ENCODE data around the gene HNF1B. TPM values are rescaled to one million over a fixed set of nuclear protein-coding genes. Genes with fewer than 3 reads are reported as not detected.

Gene HNF1B
- total RNA-seq, 3 donors from 2014 or later (not counting 1 experiment from before 2014, with no cell fraction given), result not detected

DNA sequence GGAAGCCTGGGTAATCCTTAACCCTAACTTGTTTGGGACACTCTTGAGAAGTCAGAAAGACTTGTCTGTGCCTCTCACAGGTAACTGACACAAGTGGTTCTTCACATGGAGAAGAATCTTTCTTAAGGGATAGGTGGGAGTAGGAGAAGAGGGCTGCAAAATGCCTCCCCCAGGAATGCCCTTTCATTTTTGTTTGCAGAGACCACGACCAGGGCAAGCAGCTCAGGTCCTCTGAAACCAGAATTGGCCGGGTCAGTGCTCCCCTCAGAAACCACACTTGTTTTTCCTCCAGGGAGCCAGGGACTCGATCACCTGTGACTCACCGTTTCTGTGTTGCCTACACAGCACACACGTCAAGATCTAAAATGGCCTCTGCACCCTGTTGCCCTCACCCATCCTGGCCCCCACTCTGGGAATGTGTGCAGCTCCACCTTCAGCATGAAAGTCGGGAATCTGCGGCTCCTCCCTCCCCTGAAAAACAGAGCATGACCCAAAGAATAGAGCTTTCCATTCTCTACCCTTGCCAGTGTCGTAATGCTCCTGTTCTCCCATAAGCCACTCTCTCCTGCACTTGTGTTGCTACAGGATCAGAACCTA, 36.1 kb downstream of the HNF1B start:
- H3K27ac Mint-ChIP-seq, result no peak overlapping the region
- 59% methylated on average over 8 of the region's 8 CpGs for WGBS (ENCODE audit: insufficient coverage)
- H3K9me3 Mint-ChIP-seq, result no peaks in the 10 kb centered on the region
- Histone ChIP-seq H3K27me3 (ENCODE audit: control insufficient read depth, insufficient read depth, low read length) (peaks cover 5% of the 10 kb centered on the region), H3K4me1 (ENCODE audit: control insufficient read depth, insufficient read depth, low read length) (no peaks in the 10 kb centered on the region), H3K4me3 (ENCODE audit: low read length) (no peak overlapping the region), H3K9me3 (ENCODE audit: control insufficient read depth, insufficient read depth, low read length) (no peaks in the 10 kb centered on the region), H3K36me3 (ENCODE audit: control insufficient read depth, insufficient read depth, low read length) (no peaks in the 10 kb centered on the region), H3K27ac (ENCODE audit: low read length) (no peak overlapping the region)
- ATAC-seq (no peak), DNase-seq (no peak)
- no peaks in the 10 kb centered on the region for H3K36me3 Mint-ChIP-seq
- peaks cover 31 to 52% of the 10 kb centered on the region in 2 donors for H3K27me3 Mint-ChIP-seq (ENCODE audit: low read depth in 2 of 2)
- no peak overlapping the region for H3K4me3 Mint-ChIP-seq
- intact Hi-C loops (cut with micrococcal nuclease), result no loop called here
- TF ChIP-seq, protein P1, sequence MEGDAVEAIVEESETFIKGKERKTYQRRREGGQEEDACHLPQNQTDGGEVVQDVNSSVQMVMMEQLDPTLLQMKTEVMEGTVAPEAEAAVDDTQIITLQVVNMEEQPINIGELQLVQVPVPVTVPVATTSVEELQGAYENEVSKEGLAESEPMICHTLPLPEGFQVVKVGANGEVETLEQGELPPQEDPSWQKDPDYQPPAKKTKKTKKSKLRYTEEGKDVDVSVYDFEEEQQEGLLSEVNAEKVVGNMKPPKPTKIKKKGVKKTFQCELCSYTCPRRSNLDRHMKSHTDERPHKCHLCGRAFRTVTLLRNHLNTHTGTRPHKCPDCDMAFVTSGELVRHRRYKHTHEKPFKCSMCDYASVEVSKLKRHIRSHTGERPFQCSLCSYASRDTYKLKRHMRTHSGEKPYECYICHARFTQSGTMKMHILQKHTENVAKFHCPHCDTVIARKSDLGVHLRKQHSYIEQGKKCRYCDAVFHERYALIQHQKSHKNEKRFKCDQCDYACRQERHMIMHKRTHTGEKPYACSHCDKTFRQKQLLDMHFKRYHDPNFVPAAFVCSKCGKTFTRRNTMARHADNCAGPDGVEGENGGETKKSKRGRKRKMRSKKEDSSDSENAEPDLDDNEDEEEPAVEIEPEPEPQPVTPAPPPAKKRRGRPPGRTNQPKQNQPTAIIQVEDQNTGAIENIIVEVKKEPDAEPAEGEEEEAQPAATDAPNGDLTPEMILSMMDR (IDR thresholded peaks at IDR 0.05), result no peak
- H3K4me1 Mint-ChIP-seq, result no peaks in the 10 kb centered on the region

DNA sequence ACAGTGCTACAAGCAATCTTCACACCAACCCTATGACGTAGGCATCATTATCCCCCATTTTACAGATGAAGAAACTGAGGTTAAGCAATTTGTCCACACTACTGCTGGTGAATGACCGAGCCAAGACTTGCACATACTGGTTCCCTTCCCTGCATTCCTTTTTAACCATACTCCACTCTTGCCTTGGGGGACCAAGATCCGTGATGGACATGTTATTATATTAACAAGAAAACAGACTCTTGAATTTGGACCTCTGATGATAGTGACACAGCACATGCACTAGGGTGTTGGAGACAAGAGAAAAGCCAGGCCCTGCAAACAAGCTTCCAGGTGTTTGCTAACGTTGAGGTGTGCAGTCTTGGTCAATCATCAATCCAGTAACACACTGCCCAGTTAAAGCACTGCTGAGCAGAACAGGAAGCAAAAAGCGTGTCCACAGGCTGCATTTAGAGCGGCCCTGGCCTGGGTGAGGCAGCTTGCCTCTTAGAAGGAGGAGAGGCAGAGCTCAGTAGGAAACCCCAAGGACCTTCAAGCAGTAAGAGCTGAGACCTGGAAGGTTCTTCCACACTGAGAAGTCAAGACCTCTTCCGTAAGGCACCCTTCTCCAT, 36.7 kb downstream of the HNF1B start:
- TF ChIP-seq, protein P1 (IDR thresholded peaks at IDR 0.05), result no peak

GRCh38 chr17:37706446-37706845, 38.4 kb downstream of the HNF1B start:
- peaks cover 30 to 53% of the 10 kb centered on the region in 2 donors for H3K27me3 Mint-ChIP-seq (ENCODE audit: low read depth in 2 of 2)

More for the DNA sequence above, 36.7 kb downstream of the HNF1B start:
- Mint-ChIP-seq H3K27ac (no peak overlapping the region), H3K9me3 (no peaks in the 10 kb centered on the region), H3K27me3 (ENCODE audit: low read depth in 2 of 2) (peaks cover 33 to 50% of the 10 kb centered on the region in 2 donors), H3K4me3 (no peak overlapping the region), H3K4me1 (no peaks in the 10 kb centered on the region), H3K36me3 (no peaks in the 10 kb centered on the region)
- no peak for DNase-seq
- H3K27ac ChIP-seq (ENCODE audit: low read length), result no peak overlapping the region
- 84% methylated on average over 7 of the region's 7 CpGs for WGBS (ENCODE audit: insufficient coverage)
- H3K27me3 ChIP-seq (ENCODE audit: control insufficient read depth, insufficient read depth, low read length), result peaks cover 5% of the 10 kb centered on the region
- no peaks in the 10 kb centered on the region for H3K4me1 ChIP-seq (ENCODE audit: control insufficient read depth, insufficient read depth, low read length)
- intact Hi-C loops (cut with micrococcal nuclease), result no loop called here
- no peak overlapping the region for H3K4me3 ChIP-seq (ENCODE audit: low read length)
- ATAC-seq, result no peak
- H3K9me3 ChIP-seq (ENCODE audit: control insufficient read depth, insufficient read depth, low read length), result no peaks in the 10 kb centered on the region
- H3K36me3 ChIP-seq (ENCODE audit: control insufficient read depth, insufficient read depth, low read length), result no peaks in the 10 kb centered on the region

More at GRCh38 chr17:37706446-37706845, 38.4 kb downstream of the HNF1B start:
- no peak for ATAC-seq
- H3K27ac ChIP-seq (ENCODE audit: low read length), result no peak overlapping the region
- H3K9me3 Mint-ChIP-seq, result no peaks in the 10 kb centered on the region
- H3K9me3 ChIP-seq (ENCODE audit: control insufficient read depth, insufficient read depth, low read length), result no peaks in the 10 kb centered on the region
- WGBS (ENCODE audit: insufficient coverage), result 83% methylated on average over 1 of the region's 2 CpGs
- intact Hi-C loops (cut with micrococcal nuclease), result no loop called here
- H3K36me3 ChIP-seq (ENCODE audit: control insufficient read depth, insufficient read depth, low read length), result no peaks in the 10 kb centered on the region
- peaks cover 5% of the 10 kb centered on the region for H3K27me3 ChIP-seq (ENCODE audit: control insufficient read depth, insufficient read depth, low read length)
- no peaks in the 10 kb centered on the region for H3K36me3 Mint-ChIP-seq
- TF ChIP-seq, protein P1 (IDR thresholded peaks at IDR 0.05), result no peak
- DNase-seq, result no peak
- no peak overlapping the region for H3K27ac Mint-ChIP-seq
- H3K4me3 Mint-ChIP-seq, result no peak overlapping the region
- H3K4me3 ChIP-seq (ENCODE audit: low read length), result no peak overlapping the region
- peaks cover 3% of the 10 kb centered on the region in 2 donors for H3K4me1 Mint-ChIP-seq
- no peaks in the 10 kb centered on the region for H3K4me1 ChIP-seq (ENCODE audit: control insufficient read depth, insufficient read depth, low read length)

All from natural killer cell (primary cell).